ENCODE data around the gene MCTS1.
A peak's percentile ranks its signal among the peaks of the same experiment; 100 is the strongest.
"Not testable (repeated sequence)": the region's sequence is repeated elsewhere in the genome, so short reads cannot be mapped to it uniquely, and the experiment has no call there.

MCTS1 gene

DNA sequence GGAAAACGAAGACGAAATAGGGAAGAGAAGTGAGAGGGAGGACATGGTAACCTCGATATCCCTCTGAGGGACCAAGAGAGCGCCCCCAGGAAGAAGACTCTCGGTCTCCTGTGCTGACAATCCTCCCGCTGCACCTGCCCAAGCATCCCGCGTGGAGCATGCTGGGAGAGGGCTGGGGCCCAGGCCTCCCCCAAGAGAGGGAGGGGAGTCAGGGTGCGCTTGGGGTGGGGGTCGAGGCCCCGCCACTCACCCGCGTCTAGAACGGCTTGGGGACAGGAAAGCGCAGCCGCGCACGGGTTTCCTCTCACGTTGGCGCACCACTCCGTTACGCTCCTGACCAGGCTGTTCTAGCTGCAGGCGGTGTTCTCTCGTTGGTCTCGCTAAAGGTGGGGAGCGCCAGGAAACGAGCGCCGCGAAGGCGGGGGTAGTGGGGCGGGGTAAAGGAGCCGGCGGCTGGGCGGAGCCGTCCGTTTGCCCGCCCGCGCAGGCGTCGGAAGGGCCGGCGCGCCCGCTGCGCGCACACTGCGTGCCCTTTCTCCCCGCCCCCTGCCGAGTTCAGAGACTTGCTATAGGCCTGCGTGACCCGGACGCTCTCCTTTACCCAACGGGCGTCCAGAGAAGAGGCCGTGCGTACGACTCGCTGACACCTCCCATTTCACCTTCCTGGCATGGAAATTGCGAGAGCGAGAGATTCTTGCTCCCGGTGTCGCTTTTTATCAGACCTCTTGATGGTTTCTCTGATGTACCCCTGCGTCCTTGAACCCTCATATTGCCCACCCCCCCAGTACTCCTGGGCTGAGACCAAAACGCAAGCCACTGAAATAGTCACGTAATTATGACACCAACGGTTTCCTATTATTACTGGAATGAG, 26.0 kb downstream of the MCTS1 start, which contains the start of gene C1GALT1C1:
C1GALT1C1 (minus strand) TSS at position 388 of the 871 bp plus-strand sequence. CDS start 2,888 bp downstream, outside the sequence.
- DNase-seq (ENCODE audit: low read depth) = peak; percentile 80

DNA sequence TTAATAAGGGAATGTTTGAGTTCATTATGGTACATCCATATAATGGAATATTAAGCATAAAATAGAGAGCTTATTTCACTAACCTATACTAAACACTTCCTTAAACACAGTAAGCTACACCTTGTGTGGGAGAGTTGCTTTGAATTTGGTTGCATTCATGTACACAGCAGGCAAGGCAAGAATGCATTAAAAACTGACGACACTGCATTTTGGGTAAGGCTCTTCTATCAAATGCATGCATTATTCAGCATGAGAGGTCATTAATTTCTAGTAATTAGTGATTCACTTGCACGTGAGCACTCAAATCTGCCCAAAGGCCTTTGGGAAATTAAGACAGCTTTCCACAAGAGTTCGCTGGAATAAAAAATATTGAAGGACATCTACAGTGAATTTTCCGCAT, 34.7 kb downstream of the MCTS1 start:
- no peak for DNase-seq (ENCODE audit: low read depth)

DNA sequence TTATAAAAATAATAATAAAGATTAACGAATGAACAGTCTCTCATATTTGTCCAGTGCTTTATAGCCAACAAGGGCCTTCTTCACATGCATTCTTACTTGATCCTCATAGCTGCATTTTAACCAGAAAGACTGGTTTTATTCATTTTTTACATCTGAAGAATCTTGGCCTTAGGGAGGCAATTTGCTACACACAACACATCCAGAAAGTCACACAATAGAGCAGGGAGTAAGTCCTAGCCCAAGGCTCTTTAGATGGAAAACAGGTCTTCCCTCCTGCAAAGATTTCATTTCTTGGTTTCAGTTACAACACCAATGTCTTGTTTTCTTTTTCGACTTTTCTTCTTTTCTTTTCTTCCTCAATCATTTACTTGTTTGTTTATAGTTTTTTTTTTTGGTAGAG, 39.0 kb downstream of the MCTS1 start:
- DNase-seq (ENCODE audit: low read depth) = no peak

DNA sequence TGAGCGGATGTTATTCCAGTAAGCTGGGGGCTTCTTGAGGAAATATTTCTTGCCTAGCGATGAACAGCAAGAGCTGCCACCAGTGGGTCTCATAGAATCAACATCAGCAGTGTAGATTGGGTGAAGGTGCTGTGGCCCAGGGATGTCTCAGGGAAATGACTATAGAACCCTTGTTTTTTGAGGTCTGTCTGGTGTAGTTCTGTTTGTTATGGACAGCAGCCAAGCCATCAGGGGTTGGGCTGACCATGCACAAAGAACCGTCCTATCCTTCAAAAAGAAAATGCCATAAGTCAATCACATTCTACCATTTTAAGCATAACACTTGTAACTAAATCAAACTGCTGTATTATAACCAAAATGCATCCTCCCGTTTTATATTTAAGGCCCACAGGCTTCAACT, 43.2 kb downstream of the MCTS1 start:
- no peak for DNase-seq (ENCODE audit: low read depth)

DNA sequence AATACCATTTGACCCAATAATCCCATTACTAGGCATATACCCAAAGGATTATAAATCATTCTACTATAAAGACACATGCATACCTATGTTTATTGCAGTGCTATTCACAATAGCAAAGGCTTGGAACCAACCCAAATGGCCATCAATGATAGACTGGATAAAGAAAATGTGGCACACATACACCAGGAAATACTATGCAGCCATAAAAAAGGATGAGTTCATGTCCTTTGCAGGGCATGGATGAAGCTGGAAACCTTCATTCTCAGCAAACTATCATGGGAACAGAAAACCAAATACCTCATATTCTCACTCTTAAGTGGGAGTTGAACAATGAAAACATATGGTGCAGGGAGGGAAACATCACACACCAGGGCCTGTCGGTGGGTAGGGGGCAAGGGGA, 48.4 kb downstream of the MCTS1 start:
- not testable (repeated sequence) for DNase-seq (ENCODE audit: low read depth)

DNA sequence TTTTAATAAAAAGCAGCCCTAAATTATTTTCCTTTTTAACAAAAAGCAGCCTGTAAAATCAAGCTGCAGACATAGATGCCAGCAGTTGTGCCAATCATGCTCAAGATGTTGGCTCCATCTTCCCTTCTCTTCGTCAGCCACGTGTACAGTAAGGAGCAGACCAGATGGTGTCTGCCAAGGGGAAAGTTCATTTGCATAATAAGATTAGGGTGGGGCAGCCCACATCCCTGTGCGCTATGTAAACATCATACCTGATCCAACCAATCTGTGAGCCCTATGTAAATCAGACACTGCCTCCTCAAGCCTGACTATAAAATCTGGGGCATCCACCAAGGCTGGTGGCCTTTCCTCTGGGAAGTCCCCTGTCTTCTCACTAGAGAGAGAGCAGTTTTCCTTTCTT, 49.1 kb downstream of the MCTS1 start:
- no peak for DNase-seq (ENCODE audit: low read depth)

DNA sequence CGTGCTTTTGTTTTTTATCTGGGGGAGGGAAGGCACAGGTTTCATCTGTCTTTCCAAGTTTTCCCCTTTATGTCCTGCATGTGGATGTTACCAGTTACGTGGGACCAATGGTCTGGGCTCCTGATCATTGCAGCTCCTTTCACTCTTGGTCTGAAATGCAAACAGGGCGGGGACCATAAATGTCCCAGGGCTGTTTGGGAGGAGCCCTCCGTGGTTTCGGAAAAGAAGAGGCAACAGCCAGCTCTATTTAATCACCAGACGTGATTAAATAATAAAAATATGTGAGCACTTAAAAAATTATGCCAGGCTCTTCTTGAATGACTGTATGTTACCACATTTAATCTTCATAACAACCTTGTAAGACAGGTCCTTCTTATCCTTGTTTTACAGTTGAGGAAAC, 56.7 kb downstream of the MCTS1 start:
- DNase-seq (ENCODE audit: low read depth) = no peak

All from stimulated activated CD8-positive, alpha-beta memory T cell treated with anti-CD3 and anti-CD28 coated beads, Interleukin-12 subunit alpha, Interleukin-12 subunit beta, amount 100 ng/mL, for 1 hour (primary cell).